GM23338 (cell line): ENCODE results near the gene SNHG17. TPM values are rescaled to one million over a fixed set of nuclear protein-coding genes. Genes with fewer than 3 reads are reported as not detected.

Experiments
- ATAC-seq: fragments of 200-7000 bp; cut with Tn5 transposase; 3 replicates; pipeline ENCODE4 v1.9.1; 2020
- DNase-seq: peaks from one replicate; pipeline ENCODE4 v3.0.0-alpha.2; 2015; ENCODE audit warnings: low spot score
- H2AFZ ChIP-seq: fragments of 200-600 bp; sonication (generic); 2 replicates; pipeline ENCODE4 v1.8.0; 2016; ENCODE audit warnings: antibody characterized with exemption, mild to moderate bottlenecking, moderate library complexity
- H3F3A ChIP-seq: fragments of 200-600 bp; sonication (generic); replicated peaks from 2 replicates; pipeline ENCODE4 v1.8.0; 2017; ENCODE audit warnings: antibody characterized with exemption, mixed run types, low read depth
- H3K27ac ChIP-seq: fragments of 200-600 bp; sonication (generic); 2 replicates; pipeline ENCODE4 v1.6.1; 2016; ENCODE audit warnings: low read depth
- H3K27me3 ChIP-seq: fragments of 200-600 bp; sonication (generic); 2 replicates; pipeline ENCODE4 v1.8.0; 2016; ENCODE audit warnings: mild to moderate bottlenecking, mixed run types, moderate library complexity; ENCODE audit not compliant: insufficient read depth
- H3K36me3 ChIP-seq: fragments of 200-600 bp; sonication (generic); 2 replicates; pipeline ENCODE4 v1.8.0; 2016; ENCODE audit warnings: mild to moderate bottlenecking; ENCODE audit not compliant: insufficient read depth
- H3K4me1 ChIP-seq: fragments of 200-600 bp; sonication (generic); 2 replicates; pipeline ENCODE4 v1.8.0; 2016; ENCODE audit warnings: mild to moderate bottlenecking, moderate library complexity; ENCODE audit not compliant: insufficient read depth
- H3K4me2 ChIP-seq: fragments of 200-600 bp; sonication (generic); 2 replicates; pipeline ENCODE4 v1.7.1; 2017; ENCODE audit warnings: mixed run types
- H3K4me3 ChIP-seq: fragments of 200-600 bp; sonication (generic); 2 replicates; pipeline ENCODE4 v1.6.1; 2016; ENCODE audit warnings: mixed run types
- H3K79me2 ChIP-seq: fragments of 200-600 bp; sonication (generic); replicated peaks from 2 replicates; pipeline ENCODE4 v1.8.0; 2017; ENCODE audit warnings: mild to moderate bottlenecking; ENCODE audit not compliant: insufficient read depth
- H3K9me2 ChIP-seq: fragments of 200-600 bp; sonication (generic); 2 replicates; pipeline ENCODE4 v1.8.0; 2017; ENCODE audit not compliant: insufficient read depth
- H4K20me1 ChIP-seq: fragments of 200-600 bp; sonication (generic); replicated peaks from 2 replicates; pipeline ENCODE4 v1.8.0; 2017; ENCODE audit warnings: mild to moderate bottlenecking; ENCODE audit not compliant: insufficient read depth
- H3K27ac Mint-ChIP-seq: 2 replicates; pipeline ENCODE4 v1.8.0; 2020; ENCODE audit warnings: inconsistent platforms, mild to moderate bottlenecking, moderate library complexity, mixed read lengths
- H3K27me3 Mint-ChIP-seq: 3 replicates; pipeline ENCODE4 v1.8.0; 2022; ENCODE audit warnings: low read depth, mild to moderate bottlenecking, moderate library complexity, mixed read lengths, inconsistent platforms; ENCODE audit not compliant: insufficient read depth, poor library complexity
- H3K36me3 Mint-ChIP-seq: 3 replicates; pipeline ENCODE4 v1.8.0; 2021; ENCODE audit warnings: low read depth, mild to moderate bottlenecking, inconsistent platforms, moderate library complexity, mixed read lengths
- H3K4me1 Mint-ChIP-seq: 3 replicates; pipeline ENCODE4 v1.8.0; 2020; ENCODE audit warnings: mild to moderate bottlenecking, inconsistent platforms, mixed read lengths
- H3K4me3 Mint-ChIP-seq: 3 replicates; pipeline ENCODE4 v1.8.0; 2021; ENCODE audit warnings: moderate library complexity, mild to moderate bottlenecking, inconsistent platforms, mixed read lengths
- H3K9me3 Mint-ChIP-seq: 3 replicates; pipeline ENCODE4 v1.8.0; 2020; ENCODE audit warnings: moderate library complexity, mild to moderate bottlenecking, inconsistent platforms, mixed read lengths
- EZH2 ChIP-seq: fragments of 200-600 bp; sonication (generic); IDR thresholded peaks from one replicate; pipeline ENCODE4 v1.8.0; 2017; ENCODE audit warnings: antibody characterized with exemption, mild to moderate bottlenecking, low read depth; ENCODE audit not compliant: unreplicated experiment
- NANOG ChIP-seq: IDR thresholded peaks from 2 replicates; pipeline ENCODE4 v1.6.1; 2016; ENCODE audit warnings: antibody characterized with exemption, borderline replicate concordance
- POLR2AphosphoS5 ChIP-seq: IDR thresholded peaks from 2 replicates; pipeline ENCODE4 v1.6.1; 2016; ENCODE audit warnings: antibody characterized with exemption, low read depth
- ZNF114 ChIP-seq: fragments of 250-450 bp; sonication (Bioruptor Pico); IDR thresholded peaks from 2 replicates; pipeline ENCODE4 v1.5.0; 2020; ENCODE audit warnings: mild to moderate bottlenecking, moderate library complexity
- ZNF331 ChIP-seq: fragments of 250-450 bp; sonication (Bioruptor Pico); IDR thresholded peaks from 2 replicates; pipeline ENCODE4 v1.5.0; 2020; ENCODE audit warnings: low read depth, mild to moderate bottlenecking, moderate library complexity
- polyA plus RNA-seq: library from polyadenylated mRNA; unstranded; fragments of >200 nt; fragmentation: Nextera tagmentation; extraction: Ambion mirVana; gene quantifications from 2 replicates; pipeline ENCODE4 v1.2.1, GENCODE V29; 2016
- total RNA-seq: library from RNA; depleted of rRNA; stranded (reverse); fragments of >200 nt; shearing (Covaris generic); gene quantifications from 2 replicates; pipeline ENCODE4 v1.2.3, GENCODE V29; 2014
- TF ChIP-seq, protein P1 (sequence below), 2 experiments: fragments of 200-600 bp in 1 of 2; sonication (generic) in 1 of 2; conservative IDR thresholded peaks; 2 replicates each; pipeline versions ENCODE4 v1.5.1 to v1.6.1; 2016 to 2017; ENCODE audit warnings: antibody characterized with exemption in 2 of 2, low read depth in 2 of 2, mild to moderate bottlenecking in 2 of 2, moderate library complexity in 1 of 2
- TF ChIP-seq, protein P2 (sequence below): fragments of 250-450 bp; sonication (Bioruptor Pico); IDR thresholded peaks from 2 replicates; pipeline ENCODE4 v1.5.0; 2020; ENCODE audit warnings: mild to moderate bottlenecking, moderate library complexity
- TF ChIP-seq, protein P3 (sequence below): IDR thresholded peaks from 2 replicates; pipeline ENCODE4 v1.6.1; 2016; ENCODE audit warnings: antibody characterized with exemption
- TF ChIP-seq, protein P4 (sequence below): IDR thresholded peaks from one replicate; pipeline ENCODE4 v1.6.1; 2018; ENCODE audit warnings: antibody characterized with exemption; ENCODE audit not compliant: unreplicated experiment

Gene SNHG17
- total and polyA plus RNA-seq, 2 experiments from 2014 or later, result 25.4 to 76.1 TPM

DNA sequence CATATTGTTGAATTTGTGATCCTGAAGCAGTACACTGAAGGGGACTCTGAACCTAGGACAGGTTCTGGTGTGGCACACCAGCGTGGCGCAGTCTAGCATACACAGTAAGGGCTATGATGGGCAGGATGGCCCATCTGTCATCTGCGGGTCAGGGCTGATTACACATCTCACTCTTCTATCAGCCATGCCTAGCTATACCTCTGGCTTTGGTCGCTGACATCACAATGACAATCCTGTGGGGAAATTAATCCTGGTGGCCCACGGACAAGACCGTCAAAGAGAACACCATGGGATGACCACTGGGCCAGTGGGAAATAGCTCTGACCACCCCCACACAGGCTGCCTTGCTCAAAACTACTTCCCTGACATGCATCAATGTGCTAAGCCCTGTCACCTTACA, 2.8 kb downstream of the SNHG17 start (continued):
- TF ChIP-seq POLR2AphosphoS5, result no peak
- TF ChIP-seq, protein P1, sequence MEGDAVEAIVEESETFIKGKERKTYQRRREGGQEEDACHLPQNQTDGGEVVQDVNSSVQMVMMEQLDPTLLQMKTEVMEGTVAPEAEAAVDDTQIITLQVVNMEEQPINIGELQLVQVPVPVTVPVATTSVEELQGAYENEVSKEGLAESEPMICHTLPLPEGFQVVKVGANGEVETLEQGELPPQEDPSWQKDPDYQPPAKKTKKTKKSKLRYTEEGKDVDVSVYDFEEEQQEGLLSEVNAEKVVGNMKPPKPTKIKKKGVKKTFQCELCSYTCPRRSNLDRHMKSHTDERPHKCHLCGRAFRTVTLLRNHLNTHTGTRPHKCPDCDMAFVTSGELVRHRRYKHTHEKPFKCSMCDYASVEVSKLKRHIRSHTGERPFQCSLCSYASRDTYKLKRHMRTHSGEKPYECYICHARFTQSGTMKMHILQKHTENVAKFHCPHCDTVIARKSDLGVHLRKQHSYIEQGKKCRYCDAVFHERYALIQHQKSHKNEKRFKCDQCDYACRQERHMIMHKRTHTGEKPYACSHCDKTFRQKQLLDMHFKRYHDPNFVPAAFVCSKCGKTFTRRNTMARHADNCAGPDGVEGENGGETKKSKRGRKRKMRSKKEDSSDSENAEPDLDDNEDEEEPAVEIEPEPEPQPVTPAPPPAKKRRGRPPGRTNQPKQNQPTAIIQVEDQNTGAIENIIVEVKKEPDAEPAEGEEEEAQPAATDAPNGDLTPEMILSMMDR (conservative IDR thresholded peaks at IDR 0.05; ENCODE audit: low read depth in 2 of 2), result no peak
- TF ChIP-seq ZNF114, result no peak
- TF ChIP-seq ZNF331 (CRISPR knock-in tag), result no peak

DNA sequence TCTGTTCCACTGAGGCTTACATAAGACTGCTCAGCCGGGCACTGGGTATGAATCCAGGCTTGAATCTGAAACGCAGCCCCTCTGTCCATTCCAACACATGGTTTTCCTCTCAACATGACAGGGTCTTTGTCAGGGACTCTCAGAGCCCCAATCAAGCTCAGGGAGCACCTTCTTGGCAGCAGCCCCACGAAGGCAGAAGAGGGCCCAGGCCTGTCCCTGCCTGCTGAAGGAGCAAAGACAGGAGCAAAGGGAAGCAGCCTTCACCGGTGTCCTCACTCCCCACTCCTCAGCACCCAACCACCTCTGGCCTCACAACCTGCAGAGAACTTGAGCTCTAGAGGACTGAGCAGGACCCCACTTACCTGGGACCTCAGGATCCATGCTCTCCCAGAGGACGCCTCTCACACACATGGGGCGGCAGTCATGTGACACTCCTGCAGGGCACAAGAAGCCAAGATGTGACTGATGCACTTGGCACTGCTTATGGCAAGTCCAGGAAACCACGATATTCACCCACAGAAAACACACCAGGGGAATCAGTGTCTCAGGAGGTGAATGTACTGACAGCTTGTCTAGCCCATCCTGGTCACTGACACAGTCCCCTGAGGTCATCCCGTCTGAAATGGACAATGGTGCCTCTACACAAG, 4.3 kb downstream of the SNHG17 start:
- Mint-ChIP-seq H3K9me3 (peaks cover 6% of the 10 kb centered on the region; the same call in 2 of the 3 replicates), H3K27me3 (peaks cover 41% of the 10 kb centered on the region), H3K4me1 (peaks cover 22% of the 10 kb centered on the region), H3K4me3 (no peak overlapping the region), H3K36me3 (peaks cover 93% of the 10 kb centered on the region), H3K27ac (peak overlapping the region; percentile 81; the same call in 1 of the 2 replicates)
- H3K36me3 ChIP-seq, result peaks cover 78% of the 10 kb centered on the region
- peaks cover 6% of the 10 kb centered on the region; the same call in 1 of the 2 replicates for H3K4me1 ChIP-seq
- no peak overlapping the region for H3K4me2 ChIP-seq
- H3K4me3 ChIP-seq, result no peak overlapping the region
- peaks cover 18% of the 10 kb centered on the region for H3F3A ChIP-seq
- DNase-seq, result no peak
- H2AFZ ChIP-seq, result no peak overlapping the region
- H3K27ac ChIP-seq, result no peak overlapping the region
- H3K9me2 ChIP-seq, result no peaks in the 10 kb centered on the region
- H3K27me3 ChIP-seq, result no peaks in the 10 kb centered on the region
- peaks cover 38% of the 10 kb centered on the region for H4K20me1 ChIP-seq
- ATAC-seq, result no peak
- H3K79me2 ChIP-seq, result peaks cover 91% of the 10 kb centered on the region
- no peak for TF ChIP-seq ZNF331 (CRISPR knock-in tag)
- TF ChIP-seq, protein P2, sequence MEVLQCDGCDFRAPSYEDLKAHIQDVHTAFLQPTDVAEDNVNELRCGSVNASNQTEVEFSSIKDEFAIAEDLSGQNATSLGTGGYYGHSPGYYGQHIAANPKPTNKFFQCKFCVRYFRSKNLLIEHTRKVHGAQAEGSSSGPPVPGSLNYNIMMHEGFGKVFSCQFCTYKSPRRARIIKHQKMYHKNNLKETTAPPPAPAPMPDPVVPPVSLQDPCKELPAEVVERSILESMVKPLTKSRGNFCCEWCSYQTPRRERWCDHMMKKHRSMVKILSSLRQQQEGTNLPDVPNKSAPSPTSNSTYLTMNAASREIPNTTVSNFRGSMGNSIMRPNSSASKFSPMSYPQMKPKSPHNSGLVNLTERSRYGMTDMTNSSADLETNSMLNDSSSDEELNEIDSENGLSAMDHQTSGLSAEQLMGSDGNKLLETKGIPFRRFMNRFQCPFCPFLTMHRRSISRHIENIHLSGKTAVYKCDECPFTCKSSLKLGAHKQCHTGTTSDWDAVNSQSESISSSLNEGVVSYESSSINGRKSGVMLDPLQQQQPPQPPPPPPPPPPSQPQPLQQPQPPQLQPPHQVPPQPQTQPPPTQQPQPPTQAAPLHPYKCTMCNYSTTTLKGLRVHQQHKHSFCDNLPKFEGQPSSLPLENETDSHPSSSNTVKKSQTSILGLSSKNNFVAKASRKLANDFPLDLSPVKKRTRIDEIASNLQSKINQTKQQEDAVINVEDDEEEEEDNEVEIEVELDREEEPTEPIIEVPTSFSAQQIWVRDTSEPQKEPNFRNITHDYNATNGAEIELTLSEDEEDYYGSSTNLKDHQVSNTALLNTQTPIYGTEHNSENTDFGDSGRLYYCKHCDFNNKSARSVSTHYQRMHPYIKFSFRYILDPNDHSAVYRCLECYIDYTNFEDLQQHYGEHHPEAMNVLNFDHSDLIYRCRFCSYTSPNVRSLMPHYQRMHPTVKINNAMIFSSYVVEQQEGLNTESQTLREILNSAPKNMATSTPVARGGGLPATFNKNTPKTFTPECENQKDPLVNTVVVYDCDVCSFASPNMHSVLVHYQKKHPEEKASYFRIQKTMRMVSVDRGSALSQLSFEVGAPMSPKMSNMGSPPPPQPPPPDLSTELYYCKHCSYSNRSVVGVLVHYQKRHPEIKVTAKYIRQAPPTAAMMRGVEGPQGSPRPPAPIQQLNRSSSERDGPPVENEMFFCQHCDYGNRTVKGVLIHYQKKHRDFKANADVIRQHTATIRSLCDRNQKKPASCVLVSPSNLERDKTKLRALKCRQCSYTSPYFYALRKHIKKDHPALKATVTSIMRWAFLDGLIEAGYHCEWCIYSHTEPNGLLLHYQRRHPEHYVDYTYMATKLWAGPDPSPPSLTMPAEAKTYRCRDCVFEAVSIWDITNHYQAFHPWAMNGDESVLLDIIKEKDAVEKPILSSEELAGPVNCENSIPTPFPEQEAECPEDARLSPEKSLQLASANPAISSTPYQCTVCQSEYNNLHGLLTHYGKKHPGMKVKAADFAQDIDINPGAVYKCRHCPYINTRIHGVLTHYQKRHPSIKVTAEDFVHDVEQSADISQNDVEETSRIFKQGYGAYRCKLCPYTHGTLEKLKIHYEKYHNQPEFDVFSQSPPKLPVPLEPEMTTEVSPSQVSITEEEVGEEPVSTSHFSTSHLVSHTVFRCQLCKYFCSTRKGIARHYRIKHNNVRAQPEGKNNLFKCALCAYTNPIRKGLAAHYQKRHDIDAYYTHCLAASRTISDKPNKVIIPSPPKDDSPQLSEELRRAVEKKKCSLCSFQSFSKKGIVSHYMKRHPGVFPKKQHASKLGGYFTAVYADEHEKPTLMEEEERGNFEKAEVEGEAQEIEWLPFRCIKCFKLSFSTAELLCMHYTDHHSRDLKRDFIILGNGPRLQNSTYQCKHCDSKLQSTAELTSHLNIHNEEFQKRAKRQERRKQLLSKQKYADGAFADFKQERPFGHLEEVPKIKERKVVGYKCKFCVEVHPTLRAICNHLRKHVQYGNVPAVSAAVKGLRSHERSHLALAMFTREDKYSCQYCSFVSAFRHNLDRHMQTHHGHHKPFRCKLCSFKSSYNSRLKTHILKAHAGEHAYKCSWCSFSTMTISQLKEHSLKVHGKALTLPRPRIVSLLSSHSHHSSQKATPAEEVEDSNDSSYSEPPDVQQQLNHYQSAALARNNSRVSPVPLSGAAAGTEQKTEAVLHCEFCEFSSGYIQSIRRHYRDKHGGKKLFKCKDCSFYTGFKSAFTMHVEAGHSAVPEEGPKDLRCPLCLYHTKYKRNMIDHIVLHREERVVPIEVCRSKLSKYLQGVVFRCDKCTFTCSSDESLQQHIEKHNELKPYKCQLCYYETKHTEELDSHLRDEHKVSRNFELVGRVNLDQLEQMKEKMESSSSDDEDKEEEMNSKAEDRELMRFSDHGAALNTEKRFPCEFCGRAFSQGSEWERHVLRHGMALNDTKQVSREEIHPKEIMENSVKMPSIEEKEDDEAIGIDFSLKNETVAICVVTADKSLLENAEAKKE (CRISPR knock-in tag), result no peak
- TF ChIP-seq, protein P3, sequence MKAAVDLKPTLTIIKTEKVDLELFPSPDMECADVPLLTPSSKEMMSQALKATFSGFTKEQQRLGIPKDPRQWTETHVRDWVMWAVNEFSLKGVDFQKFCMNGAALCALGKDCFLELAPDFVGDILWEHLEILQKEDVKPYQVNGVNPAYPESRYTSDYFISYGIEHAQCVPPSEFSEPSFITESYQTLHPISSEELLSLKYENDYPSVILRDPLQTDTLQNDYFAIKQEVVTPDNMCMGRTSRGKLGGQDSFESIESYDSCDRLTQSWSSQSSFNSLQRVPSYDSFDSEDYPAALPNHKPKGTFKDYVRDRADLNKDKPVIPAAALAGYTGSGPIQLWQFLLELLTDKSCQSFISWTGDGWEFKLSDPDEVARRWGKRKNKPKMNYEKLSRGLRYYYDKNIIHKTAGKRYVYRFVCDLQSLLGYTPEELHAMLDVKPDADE, result no peak
- no peak for TF ChIP-seq EZH2
- no peak for TF ChIP-seq NANOG
- TF ChIP-seq, protein P4, sequence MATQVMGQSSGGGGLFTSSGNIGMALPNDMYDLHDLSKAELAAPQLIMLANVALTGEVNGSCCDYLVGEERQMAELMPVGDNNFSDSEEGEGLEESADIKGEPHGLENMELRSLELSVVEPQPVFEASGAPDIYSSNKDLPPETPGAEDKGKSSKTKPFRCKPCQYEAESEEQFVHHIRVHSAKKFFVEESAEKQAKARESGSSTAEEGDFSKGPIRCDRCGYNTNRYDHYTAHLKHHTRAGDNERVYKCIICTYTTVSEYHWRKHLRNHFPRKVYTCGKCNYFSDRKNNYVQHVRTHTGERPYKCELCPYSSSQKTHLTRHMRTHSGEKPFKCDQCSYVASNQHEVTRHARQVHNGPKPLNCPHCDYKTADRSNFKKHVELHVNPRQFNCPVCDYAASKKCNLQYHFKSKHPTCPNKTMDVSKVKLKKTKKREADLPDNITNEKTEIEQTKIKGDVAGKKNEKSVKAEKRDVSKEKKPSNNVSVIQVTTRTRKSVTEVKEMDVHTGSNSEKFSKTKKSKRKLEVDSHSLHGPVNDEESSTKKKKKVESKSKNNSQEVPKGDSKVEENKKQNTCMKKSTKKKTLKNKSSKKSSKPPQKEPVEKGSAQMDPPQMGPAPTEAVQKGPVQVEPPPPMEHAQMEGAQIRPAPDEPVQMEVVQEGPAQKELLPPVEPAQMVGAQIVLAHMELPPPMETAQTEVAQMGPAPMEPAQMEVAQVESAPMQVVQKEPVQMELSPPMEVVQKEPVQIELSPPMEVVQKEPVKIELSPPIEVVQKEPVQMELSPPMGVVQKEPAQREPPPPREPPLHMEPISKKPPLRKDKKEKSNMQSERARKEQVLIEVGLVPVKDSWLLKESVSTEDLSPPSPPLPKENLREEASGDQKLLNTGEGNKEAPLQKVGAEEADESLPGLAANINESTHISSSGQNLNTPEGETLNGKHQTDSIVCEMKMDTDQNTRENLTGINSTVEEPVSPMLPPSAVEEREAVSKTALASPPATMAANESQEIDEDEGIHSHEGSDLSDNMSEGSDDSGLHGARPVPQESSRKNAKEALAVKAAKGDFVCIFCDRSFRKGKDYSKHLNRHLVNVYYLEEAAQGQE, result no peak
- TF ChIP-seq, protein P1 (conservative IDR thresholded peaks at IDR 0.05; ENCODE audit: low read depth in 2 of 2), result no peak
